ENCODE data around the gene SLC25A51.

SLC25A51 gene

GRCh38 chr9:37925786-37926736 is 22.1 kb upstream of the SLC25A51 start:
- H3K27ac Mint-ChIP-seq = no peak overlapping the region
- H3K27me3 Mint-ChIP-seq = no peaks in the 10 kb centered on the region
- DNase-seq = no peak
- ATAC-seq = no peak
- no peak overlapping the region for H3K4me3 Mint-ChIP-seq
- H3K9me3 Mint-ChIP-seq = no peaks in the 10 kb centered on the region
- H3K4me1 Mint-ChIP-seq = peaks cover 8% of the 10 kb centered on the region

DNA sequence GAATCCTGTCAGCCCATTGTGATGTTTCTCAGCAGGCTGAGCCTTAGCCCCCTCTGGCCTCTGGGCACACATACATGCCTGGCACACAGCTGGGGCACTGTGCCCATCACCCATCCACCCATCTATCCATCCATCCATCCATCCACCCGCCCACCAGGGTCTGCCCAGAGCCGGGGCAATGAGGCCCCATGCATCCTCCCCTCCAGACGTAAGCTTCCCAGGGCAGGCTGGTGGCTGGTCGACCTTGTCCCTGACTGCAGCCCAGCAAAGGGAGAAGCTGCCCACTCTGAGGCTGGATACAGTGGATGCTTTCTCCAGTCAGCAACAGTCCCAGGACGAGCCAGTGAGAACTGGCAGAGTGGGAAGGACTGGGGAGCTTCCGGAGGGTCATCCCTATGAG is 21.1 kb upstream of the SLC25A51 start:
- no peaks in the 10 kb centered on the region for H3K27me3 Mint-ChIP-seq
- no peak overlapping the region for H3K27ac Mint-ChIP-seq
- ATAC-seq = no peak
- no peak for DNase-seq
- no peaks in the 10 kb centered on the region for H3K9me3 Mint-ChIP-seq
- H3K4me3 Mint-ChIP-seq = no peak overlapping the region
- peaks cover 8% of the 10 kb centered on the region for H3K4me1 Mint-ChIP-seq

- no peaks in the 10 kb centered on the region for H3K9me3 Mint-ChIP-seq
- no peak overlapping the region for H3K4me3 Mint-ChIP-seq
- no peak overlapping the region for H3K27ac Mint-ChIP-seq
- DNase-seq (no peak), ATAC-seq (no peak)
- H3K27me3 Mint-ChIP-seq = no peaks in the 10 kb centered on the region
- H3K4me1 Mint-ChIP-seq = peaks cover 8% of the 10 kb centered on the region
These were observed 20.6 kb upstream of the SLC25A51 start for GRCh38 chr9:37924538-37924937.

DNA sequence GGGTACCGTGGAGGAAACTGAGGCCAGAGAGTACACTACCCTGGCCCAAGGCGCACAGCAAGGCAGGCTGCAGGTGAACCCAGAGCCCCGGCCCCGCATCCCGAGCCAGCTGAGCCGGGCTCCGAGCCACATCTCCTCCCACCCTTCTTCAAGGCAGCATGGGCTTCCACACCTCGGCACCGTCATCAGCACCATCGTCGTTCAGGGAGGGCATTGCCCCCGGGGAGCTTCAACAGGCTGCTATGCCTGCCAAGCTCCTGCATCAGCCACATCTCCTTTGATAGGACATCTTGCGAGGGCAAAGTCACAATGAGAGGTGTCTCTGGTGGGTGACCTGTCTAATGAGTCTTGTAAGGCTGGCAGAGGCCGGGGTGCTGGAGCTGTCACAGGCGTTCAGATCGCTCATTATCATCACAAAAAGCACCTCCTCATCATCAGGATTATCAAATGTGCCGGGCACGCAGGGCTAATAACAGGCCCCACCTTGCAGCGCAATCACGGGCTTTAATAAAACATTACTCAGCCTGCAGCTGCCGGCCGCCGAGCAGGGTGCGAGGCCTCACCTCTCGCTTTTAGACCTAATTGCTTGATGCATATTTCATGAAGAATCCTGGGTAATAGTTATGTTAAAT is 20.0 kb upstream of the SLC25A51 start:
- Mint-ChIP-seq H3K9me3 (no peaks in the 10 kb centered on the region), H3K27me3 (no peaks in the 10 kb centered on the region), H3K4me1 (peaks cover 8% of the 10 kb centered on the region), H3K4me3 (no peak overlapping the region), H3K27ac (no peak overlapping the region)
- DNase-seq (no peak), ATAC-seq (no peak)

DNA sequence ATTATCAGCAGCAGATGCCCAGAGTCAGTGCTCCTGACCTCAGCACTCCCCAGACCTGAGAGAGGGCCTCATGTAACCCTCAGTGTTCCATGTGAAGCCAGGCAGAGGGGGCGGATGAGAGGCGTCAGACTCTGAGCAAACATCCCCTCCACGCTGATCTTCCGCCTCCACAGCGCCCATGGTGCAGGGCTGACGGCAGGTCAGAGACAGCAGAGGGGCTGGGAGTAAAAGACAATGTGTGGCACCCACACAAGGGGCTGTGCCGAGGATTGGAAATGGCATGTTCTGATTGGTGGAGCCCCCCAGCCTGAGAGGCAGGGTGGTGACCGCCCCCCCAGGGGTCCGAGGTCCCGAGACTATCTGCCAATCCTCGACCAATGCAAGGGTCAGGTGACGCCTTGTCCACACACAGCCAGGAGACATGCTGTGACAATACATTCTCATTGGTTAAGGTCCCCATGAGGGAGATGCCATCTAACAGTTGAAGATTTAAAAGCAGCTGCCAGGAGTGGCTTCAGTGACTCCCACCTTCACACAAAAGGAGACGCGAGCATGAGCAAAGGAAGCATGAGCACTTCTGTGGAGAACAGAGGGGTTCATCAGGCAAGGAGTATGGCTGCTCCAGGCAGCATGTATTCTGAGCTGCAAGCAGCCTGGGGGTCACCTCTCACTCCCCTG is 19.3 kb upstream of the SLC25A51 start:
- Mint-ChIP-seq H3K27me3 (no peaks in the 10 kb centered on the region), H3K27ac (no peak overlapping the region), H3K4me3 (no peak overlapping the region), H3K4me1 (peaks cover 8% of the 10 kb centered on the region), H3K9me3 (no peaks in the 10 kb centered on the region)
- no peak for DNase-seq
- no peak for ATAC-seq

DNA sequence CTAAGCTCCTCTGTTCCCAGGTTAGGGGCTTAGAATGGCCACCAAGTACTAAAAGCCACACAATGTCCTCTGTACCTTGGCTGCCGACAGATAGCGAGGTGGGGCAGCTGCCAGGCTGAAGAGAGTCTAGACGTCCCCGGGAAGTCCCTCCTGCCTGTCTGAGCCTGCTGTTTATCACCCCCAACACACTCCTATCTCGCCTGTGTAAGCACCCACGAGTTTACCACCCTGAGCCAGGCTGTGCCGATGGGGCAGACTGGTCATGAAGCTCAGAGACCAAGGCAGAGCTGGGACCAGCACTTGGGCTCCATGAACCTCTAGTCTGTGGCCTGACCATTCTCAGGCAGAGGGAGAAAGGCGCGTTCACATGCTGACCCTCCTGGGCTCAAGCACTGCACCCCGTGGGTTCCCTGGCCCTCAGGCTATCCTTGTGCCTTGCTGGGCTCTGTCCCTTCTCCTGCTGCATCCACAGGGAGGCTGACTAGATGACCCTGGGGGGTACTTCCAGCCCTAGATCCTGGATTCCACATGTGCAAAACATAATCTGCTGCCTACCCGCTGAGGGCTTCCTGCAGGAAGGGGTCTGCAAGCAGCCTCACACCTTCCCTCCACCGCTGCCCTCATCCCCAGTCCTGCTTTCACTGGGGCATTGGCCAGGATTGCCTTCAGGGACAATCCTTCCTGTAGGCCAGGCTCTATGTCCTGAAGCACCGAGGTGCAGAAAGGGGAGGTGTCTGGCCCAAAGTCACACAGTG is 18.6 kb upstream of the SLC25A51 start:
- no peak for ATAC-seq
- Mint-ChIP-seq H3K4me3 (no peak overlapping the region), H3K9me3 (no peaks in the 10 kb centered on the region), H3K27me3 (no peaks in the 10 kb centered on the region), H3K4me1 (peaks cover 8% of the 10 kb centered on the region), H3K27ac (no peak overlapping the region)
- DNase-seq = no peak

GRCh38 chr9:37921546-37922300 is 17.8 kb upstream of the SLC25A51 start:
- peak overlapping the region in 1 of 2 donors; percentile 56 for H3K27ac Mint-ChIP-seq
- H3K27me3 Mint-ChIP-seq = no peaks in the 10 kb centered on the region
- no peak overlapping the region for H3K4me3 Mint-ChIP-seq
- H3K4me1 Mint-ChIP-seq = peaks cover 8% of the 10 kb centered on the region
- ATAC-seq (no peak), DNase-seq (no peak)
- no peaks in the 10 kb centered on the region for H3K9me3 Mint-ChIP-seq

DNA sequence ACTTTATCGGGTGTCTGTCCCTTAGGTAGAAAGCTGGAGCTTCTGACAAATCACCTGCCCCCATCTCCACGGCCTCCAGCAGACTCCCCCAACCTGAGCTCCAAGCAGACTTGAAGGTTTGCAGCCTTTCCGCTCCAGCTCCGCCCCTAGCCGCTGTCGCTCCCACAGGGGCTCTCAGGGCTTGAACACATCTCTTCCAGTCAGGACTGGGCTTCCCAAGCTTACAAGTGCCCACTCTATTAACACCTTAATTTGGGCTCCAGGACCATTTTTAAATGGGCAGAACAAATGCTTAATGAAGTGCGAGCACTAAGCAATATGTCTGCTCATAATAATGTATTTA is 17.2 kb upstream of the SLC25A51 start:
- ATAC-seq = no peak
- Mint-ChIP-seq H3K27me3 (no peaks in the 10 kb centered on the region), H3K4me1 (peaks cover 5% of the 10 kb centered on the region), H3K4me3 (no peak overlapping the region), H3K27ac (no peak overlapping the region), H3K9me3 (no peaks in the 10 kb centered on the region)
- no peak for DNase-seq

- peak; percentile 67 for ATAC-seq
- no peaks in the 10 kb centered on the region for H3K4me1 Mint-ChIP-seq
- peak in 1 of 2 donors; percentile 23 for DNase-seq
These were observed 16.7 kb upstream of the SLC25A51 start for GRCh38 chr9:37920471-37921167.

GRCh38 chr9:37919956-37920335 is 16.0 kb upstream of the SLC25A51 start:
- H3K4me3 Mint-ChIP-seq = no peak overlapping the region
- H3K9me3 Mint-ChIP-seq = no peaks in the 10 kb centered on the region
- H3K27ac Mint-ChIP-seq = no peak overlapping the region
- DNase-seq (no peak), ATAC-seq (no peak)
- no peaks in the 10 kb centered on the region for H3K27me3 Mint-ChIP-seq
- H3K4me1 Mint-ChIP-seq = no peaks in the 10 kb centered on the region

More at GRCh38 chr9:37920471-37921167, 16.7 kb upstream of the SLC25A51 start:
- no peak overlapping the region for H3K4me3 Mint-ChIP-seq
- H3K27me3 Mint-ChIP-seq = no peaks in the 10 kb centered on the region
- no peaks in the 10 kb centered on the region for H3K9me3 Mint-ChIP-seq
- H3K27ac Mint-ChIP-seq = no peak overlapping the region

DNA sequence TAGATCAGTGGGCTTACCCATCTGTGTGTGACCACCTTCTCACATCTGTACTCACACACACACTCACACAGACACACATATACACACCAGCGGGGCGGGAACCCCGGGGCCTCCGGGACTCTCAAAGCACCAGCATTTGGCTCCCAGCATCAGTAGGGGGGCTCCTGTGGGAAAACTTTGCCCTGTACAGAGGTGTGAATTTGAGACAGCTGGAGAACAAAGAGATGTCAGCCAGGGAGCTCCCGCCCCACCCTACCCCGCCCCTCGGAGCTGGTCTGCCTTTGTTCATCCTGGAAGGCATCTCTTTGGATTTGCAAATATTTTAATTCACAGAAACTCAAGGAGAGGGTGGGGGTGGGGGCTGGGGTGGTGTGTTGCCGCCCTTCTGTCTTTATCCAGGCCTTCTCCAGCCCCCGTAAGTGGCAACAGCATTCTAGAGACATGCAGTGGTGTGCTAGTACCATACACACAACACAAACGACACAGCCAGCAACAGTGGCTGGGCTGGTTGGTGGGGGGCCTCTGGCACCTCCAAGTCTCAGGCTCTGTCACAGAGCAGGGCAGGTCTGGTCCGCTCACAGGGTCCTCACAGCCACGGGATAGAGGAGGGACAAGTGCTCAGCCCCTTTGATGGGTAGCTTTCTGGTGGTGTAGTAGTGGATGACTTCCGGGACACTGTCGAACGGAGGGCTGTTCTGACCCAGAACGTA is 15.5 kb upstream of the SLC25A51 start:
- H3K4me3 Mint-ChIP-seq = no peak overlapping the region
- no peaks in the 10 kb centered on the region for H3K9me3 Mint-ChIP-seq
- H3K27ac Mint-ChIP-seq = peak overlapping the region in 1 of 2 donors; percentile 34
- ATAC-seq = no peak
- H3K4me1 Mint-ChIP-seq = no peaks in the 10 kb centered on the region
- DNase-seq = no peak
- H3K27me3 Mint-ChIP-seq = no peaks in the 10 kb centered on the region

- ATAC-seq (no peak), DNase-seq (no peak)
- Mint-ChIP-seq H3K4me3 (no peak overlapping the region), H3K9me3 (no peaks in the 10 kb centered on the region), H3K27me3 (no peaks in the 10 kb centered on the region), H3K27ac (no peak overlapping the region), H3K4me1 (no peaks in the 10 kb centered on the region)
These were observed 14.8 kb upstream of the SLC25A51 start for GRCh38 chr9:37918665-37919170.

DNA sequence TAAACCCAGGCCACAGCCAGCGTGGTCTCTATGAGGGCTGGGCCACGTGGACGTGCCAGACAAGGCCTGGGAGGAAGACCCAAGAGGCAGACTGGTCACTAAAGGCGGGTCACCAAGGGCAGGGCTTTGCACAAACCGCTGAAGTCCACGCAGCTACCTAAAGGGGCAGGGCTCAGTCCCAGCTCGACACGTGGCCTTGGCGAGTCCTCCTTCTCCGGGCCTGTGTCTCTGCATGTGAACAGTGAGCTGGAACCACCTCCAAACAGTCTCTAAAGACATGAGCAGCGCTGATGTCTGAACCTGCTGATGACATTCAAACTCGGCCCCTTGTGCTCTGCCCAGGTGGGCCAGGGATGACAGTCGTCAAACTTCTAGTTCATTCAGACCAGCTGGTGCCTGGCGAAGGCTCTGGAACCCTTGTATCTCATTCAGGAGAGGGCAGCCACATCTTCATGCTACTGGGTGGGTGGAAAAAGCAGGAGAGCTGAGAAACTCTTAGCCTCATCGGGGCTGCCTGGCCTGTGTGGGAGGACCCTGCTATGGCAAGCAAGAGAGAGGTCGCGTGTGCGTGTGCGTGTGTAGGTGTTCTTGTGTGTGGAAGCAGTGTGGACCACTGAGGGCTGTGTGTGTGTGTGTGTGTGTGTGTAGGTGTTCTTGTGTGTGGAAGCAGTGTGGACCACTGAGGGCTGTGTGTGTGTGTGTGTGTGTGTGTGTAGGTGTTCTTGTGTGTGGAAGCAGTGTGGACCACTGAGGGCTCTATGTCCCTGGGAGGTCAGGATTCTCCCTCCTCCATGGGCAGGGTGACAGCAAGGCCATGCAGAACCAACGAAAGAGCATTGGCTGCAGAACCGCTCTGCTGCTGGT is 14.1 kb upstream of the SLC25A51 start:
- H3K4me3 Mint-ChIP-seq = no peak overlapping the region
- H3K27me3 Mint-ChIP-seq = no peaks in the 10 kb centered on the region
- no peaks in the 10 kb centered on the region for H3K9me3 Mint-ChIP-seq
- ATAC-seq = no peak
- no peak for DNase-seq
- peak overlapping the region in 1 of 2 donors; percentile 84 for H3K27ac Mint-ChIP-seq
- no peaks in the 10 kb centered on the region for H3K4me1 Mint-ChIP-seq

Data from stimulated activated naive CD8-positive, alpha-beta T cell treated with anti-CD3 and anti-CD28 coated beads, Interleukin-15, amount 100 ng/mL, for 72 hours (primary cell).